RPMI8226 (cell line): ENCODE data around the gene KCND3.

ENCODE experiments used
- DNase-seq: peaks from one replicate; pipeline ENCODE4 v3.0.0-alpha.2; 2015

The KCND3 gene

DNA sequence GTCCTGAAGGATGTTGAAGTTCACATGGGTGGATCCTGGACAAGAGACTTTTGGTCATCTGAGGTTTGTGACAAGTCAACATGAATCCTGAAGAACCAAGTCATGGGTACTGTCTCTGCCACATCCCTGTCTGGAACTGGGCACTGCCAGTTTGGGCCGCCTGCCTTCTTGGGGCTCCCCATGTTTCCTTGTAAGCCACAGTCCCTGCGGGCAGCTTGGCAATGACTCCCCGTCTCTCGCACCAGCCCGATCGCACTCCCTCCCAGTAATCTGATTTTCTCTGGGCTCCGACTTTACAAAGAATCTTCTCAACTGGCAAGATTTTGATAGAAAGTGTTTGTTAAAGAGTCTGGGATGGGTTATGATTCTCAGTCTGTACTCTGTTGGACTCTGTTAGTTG is 153.4 kb downstream of the KCND3 start:
- DNase-seq: no peak

DNA sequence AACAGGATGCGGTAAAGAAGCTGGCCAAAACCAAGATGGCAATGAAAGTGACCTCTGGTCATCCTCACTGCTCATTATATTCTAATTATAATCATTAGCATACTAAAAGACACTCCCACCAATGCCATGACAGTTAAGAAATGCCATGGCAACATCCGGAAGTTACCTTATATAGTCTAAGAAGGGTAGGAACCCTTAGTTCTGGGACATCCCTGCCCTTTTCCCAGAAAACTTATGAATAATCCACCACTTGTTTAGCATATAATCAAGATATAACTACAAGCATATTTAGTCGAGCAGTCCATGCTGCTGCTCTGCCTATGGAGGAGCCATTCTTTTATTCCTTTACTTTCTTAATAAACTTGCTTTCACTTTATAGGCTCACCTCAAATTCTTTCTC is 154.0 kb downstream of the KCND3 start:
- no peak for DNase-seq

DNA sequence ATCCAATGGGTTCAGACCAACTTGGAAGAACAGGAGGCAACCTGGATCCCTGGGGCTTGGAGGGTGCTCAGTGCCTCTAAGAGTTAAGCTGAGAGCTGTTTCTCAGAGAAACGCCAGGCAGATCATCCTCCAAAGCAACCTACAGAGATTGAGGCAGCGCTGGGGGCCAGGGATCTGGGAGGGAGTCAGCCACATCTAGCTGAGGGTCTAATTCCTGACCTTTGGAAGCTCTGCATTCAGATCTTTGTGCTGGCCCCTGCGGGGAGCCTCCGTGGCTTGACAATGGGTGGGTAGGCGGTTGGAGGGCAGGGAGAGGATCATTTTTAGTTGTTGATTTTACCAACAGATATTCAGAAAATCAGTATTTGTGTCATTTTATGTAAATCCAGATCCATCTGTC is 154.5 kb downstream of the KCND3 start:
- no peak for DNase-seq

DNA sequence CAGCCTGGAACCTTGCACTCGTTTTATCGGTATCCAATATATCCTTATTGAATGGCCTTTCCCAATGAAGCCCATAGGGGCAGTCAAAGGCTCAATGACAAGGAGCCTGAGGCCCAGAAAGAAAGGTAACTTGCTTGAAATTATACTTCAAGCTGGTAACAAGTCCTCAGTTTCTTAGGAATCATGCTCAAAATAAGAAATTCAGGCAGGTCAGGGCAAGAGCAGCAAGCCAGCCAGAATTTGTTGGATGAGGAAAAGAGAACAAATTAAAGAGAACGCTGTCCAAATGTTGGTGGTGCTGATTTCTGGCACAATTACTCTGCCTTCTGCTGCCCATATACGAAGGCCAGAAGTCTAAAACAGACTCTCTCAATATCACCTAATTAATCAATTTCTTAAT is 156.1 kb downstream of the KCND3 start:
- no peak for DNase-seq

DNA sequence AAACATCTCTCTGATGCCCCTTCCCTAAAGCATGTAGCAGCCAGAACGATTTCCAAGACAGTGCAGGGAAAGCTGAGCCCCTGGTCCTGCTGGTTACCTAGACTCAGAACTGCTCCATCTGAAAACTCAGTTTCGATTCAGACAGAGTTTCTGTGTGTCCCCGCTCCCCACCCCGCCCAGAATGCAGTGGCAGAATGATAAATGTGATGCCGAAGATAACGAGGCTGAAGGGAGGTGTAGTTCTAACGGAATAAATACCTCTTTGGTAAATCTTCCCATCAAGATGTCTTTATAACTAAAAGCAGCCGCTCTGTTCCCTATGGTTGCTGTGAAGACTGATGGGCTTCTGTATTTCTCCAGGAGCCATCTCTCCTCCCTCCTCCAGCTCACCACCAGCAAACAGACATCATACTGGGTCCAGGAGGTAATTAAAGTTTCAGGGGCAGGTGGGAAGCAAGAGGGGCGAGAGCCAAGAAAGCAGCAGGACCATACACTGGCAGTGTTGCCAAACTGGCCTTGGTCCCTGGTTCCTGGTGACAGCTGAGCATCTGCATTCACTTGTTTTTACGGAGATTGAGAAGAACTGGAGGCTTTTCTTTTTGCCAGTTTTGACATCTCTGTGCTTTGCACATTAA is 156.8 kb downstream of the KCND3 start:
- DNase-seq: no peak

DNA sequence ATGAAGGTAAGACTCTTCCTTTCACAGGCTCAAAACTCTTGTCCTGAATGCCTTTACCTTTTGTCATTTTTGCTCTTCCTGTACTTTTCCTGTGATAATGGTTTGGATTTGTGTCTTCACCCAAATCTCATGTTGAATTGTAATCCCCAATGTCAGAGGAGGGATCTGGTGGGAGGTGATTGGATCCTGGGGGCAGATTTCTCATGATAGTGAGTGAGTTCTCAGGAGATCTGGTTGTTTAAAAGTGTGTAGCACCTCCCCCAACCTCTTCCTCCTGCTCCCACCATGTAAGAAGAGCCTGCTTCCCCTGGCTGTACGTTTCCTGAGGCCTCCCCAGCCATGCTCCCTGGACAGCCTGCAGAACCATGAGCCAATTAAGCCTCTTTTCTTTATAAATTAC is 158.3 kb downstream of the KCND3 start:
- DNase-seq: no peak

DNA sequence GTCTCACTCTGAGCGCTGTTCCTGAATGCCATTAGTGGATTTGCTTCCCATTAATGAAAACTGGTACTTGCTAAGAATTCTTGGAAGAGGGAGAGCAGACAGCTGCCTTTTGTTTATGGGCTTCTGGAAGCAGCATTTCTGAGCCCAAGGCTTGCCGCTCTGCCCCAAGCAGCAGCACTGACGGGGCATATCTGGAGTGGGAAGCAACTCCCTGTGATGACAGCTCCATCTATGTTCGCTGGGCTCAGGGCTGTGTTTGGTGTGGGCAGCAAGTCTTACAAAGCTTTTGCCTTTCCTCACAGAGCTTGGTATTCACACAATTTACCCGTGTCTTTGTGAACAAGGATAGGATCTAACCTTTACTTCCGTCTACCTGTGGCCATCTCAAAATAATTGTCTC is 161.5 kb downstream of the KCND3 start:
- DNase-seq: no peak

DNA sequence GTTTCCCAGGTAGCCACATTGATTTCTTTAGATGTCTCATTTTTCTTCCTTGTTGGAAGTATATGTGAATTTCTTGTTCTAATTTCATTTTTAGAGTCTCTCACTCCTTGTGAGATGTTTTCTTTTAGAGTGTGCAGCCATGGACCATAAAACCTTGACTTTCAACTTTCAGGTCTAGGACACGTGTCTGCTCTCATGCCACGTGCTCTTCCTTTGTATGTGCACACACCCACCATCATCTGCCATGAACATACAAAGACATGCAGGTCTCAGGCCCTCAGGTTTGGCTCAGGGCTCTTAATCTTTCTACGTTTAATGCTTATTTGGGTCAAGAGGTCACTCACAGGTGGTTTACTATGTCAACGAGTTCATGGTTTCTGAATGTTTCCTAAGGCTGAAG is 163.2 kb downstream of the KCND3 start:
- no peak for DNase-seq

DNA sequence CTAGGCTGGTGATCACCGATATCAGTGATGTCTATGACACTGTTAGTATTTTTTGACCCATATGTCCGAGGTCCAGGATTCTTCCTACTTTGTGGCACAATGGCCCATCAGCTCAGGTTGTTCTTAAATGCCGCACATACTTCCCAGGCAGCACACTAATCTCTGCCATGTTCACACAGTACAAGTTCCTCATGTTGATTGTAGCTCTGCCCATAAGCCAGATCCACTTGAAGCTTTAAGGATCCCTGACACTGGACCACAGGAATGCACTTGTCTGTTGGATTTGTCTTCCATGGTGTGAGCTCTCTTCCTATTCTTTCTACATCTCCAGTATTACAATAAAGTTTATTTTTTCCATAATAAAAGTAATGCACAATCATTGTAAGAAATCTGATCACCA is 164.3 kb downstream of the KCND3 start:
- no peak for DNase-seq

DNA sequence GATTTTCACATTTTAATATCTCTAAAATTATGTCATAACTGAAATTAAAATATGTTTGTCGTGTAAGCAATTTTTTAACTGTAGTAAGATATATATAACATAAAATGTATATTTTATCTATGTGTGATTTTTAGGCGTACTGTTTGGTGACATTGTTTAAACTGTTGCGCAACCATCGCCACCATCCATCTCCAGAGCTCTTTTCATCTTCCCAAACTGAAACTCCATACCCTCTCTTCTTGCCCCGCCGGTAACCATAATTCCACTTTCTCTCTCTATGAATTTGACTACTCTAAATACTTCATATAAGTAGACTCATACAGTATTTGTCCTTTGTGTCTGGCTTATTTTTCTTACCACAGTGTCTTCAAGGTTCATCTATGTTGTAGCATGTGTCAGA is 167.3 kb downstream of the KCND3 start:
- no peak for DNase-seq

DNA sequence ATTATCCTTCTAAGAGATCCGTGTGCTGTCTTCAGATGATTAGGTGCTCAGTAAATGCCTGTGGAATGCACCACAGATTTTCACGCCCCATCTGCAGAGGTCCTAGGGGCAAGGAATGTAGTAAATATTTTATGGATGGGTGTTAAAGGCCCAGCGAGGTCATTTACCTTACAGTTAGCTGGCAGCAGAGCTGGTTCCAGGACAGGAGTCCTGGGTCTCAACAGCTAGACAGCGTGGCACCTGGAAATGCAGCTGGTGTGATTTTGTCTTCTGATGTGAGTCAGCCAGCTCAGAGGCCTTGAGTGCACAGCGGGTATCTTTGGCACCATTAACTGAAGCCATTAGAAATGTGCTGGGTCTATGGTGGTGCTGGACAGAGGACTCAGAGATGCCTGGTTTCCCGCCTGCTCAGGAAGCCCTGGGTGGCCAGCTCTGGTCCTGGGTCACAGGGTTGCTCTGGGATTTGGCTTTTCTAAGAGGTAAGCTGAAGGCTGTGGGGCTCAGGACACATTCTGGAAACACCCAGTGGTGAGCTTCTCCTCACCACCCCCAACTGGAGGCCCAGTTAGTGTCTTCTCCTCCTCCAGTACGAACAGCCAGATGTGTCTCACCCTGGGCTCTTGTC is 168.2 kb downstream of the KCND3 start:
- DNase-seq: no peak

DNA sequence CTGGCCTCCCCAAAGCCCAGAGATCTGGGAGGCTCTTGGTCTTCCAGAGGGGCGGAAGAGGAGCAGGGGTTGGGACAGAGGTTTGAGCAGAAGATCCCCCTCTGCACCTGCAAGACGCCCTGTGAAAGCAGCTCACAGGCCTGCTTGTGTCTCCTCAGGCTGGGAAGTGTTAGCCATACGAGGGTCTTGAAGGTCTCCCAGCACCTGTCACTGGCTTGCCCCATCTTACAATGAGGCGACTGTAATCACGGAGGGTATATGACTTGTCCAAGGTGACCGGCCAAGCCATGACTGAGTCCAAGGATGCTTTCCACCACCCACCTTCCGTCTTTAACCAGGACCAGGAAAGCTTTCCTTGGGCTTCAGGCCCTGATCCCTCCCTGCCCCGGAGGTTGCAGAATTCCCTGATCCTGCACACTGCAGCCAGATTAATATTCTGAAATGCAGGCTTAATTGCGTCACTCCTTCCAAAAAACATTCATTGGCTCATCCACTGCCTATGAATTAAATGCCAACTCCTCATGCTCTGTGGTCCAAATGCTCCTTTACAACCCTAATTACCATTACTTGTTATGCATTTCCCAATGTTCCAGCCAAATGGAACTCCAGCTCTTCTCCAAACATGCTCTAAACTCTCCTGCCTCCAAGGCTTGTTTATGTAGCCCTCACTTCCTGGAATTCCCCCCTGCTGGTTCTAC is 169.8 kb downstream of the KCND3 start:
- DNase-seq: no peak

DNA sequence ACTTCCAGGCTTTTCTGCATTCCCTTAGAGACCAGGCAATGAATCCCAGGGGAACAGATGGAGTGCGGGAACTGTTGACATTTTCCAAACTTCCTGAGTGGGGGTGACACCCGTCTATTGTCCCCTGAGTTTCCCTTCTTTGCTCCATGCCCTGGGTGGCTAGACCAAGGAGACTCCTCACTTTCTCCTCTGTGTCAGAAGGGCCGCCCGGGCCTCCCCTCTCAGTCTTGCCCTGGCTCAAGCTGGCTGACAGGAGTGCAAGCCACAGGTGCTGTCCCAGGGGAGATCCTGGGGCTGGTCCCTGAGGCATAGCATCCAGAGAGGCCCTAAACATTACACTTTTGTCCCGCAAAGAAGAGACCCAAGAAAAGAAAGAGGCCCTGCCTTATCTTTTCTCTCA is 170.9 kb downstream of the KCND3 start:
- DNase-seq: no peak

DNA sequence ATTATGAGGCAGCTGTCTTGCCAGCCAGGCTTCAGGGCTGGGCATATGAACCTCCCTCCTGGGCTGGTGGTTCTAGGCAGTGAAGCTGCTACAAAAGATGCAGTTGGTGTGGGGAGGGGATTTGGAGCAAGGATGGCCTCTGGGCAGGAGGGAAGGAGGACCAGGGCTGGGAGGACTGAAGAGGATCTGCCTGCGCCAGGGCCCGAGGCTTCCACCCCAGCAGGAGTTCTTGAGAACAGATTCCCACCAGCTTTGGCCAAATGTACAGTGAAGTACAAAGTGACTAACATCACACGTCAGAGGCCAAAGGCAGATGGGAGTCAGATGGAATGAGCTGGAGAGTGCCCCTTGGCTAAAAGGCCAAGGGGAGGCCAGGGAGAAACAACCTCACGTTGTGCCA is 171.4 kb downstream of the KCND3 start:
- no peak for DNase-seq

DNA sequence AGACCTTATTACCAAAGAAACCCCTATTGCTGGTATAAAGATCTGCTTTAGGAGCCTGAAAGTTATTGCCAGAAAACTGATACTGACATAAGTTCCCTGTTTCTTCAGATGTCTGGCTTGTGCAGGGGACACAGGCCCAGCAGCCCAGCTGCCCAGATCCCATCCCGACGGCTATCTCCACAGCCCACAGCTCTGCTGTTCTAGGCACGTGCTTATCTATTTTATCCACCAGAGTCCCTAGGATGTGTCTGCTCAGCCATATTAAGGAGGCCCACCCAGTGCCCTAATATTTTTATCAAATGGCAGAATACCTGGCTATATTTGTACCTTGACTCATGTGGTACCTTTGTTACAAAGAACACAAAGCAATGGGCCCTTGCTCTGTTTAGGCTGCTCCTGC is 174.8 kb downstream of the KCND3 start:
- DNase-seq: no peak

DNA sequence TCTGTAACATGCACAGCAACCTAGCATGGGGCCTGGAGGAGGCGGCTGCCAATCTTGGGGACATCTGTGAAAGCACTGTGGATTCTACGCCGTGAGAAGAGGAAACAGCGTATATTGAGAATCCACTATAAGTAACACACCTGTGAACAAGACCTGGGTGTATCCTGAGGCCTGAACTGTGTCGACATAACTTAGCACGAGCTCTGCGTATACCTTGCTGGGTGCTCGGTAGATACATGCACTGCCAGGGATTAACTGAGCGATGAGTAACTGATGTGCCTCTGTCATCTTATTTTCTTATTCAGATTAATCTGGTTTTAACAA is 175.2 kb downstream of the KCND3 start:
- DNase-seq: no peak

DNA sequence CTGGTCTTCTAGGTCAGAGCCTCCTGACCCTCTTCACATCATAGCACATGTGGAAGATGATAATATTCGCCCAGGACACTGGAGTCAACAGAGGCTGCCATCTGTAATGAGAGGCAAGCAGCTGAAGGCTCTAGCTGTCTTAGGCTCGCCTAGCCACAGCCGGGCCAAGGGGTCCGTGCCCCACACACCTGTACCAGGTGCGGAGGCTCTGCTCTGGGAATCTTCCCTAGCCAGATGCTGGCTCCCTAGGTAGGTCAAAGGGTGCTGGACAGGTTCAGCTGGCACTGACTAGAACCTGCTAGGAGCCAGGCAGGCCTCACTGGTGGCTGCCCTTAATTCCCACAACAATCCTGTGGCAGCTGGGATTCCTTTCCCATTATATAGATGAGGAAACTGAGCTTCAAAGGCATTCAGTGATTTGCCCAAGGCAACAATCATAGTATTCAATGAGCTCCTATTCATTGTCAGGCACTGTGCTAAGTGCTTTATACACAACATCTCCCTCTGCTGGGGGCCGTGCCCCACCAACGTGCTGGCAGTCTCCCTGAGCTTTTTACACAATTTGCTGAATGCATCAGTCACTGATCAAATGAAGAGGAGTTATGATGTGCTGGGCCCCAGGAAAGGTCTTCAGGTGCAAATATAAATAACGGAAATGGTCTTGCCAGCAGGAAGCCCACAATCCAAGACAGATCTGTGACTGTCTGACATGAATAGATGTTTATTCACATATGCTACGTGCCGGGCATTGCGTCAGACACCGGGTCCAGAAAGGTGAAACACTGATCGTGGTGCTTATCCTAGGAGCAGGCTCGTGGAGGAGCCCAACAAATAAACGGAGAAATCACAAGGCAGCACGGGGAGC is 175.8 kb downstream of the KCND3 start:
- peak; percentile 7 for DNase-seq

DNA sequence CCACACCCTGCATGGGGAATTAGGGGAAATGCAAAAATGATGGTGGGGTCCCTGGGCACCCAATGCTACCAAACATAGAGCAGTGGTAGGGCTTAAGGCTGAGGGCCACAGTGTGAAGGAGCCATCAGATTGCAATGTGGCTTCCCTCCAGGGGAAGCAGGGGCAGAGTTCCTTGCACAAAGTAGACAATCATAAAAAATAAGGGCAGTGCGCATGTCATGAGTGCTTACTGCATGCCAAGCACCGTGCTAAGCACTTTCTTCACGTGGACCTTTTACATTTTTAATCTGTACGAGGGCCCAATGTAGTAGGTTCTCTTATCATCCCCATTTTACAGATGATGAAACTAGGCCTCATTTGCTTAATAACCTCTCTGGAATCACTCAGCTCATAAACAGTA is 177.2 kb downstream of the KCND3 start:
- no peak for DNase-seq

DNA sequence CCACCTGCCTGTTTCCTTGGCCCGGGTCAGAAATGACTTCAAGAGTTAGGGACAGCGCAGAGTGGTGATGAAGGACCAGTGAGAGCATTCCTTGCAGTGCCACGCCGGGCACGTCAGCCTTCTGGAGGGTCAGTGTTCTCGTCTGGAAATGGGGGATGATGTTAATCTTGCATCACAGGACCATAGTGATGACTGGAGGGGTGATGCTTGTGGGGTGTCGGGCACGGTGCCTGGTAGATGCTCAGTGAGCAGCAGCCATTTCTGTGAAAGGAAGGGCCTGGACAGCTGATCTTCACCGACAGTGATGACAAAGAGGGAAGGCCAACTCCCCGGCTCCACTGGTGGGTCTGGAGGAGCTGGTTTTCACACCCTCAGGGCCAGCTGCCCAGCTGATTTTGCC is 177.6 kb downstream of the KCND3 start:
- no peak for DNase-seq

DNA sequence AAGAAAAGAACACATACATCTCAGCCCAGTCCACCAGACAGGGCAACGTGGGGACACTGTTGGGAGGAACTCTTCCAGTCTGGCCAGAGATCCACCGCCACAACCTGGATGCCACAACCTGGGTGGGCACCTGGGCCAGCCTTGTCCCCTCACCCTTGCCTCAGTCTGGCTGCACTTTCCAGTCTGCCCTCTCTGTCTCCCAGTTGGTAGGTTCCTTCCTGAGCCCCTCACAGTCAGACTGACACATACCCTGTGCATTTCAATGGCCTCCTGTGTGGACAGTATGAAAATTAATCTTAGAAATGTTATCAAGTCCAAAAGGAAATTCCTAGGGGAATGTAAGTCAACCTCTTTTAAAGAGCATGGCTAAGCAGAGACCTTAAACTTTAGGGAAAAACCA is 184.2 kb downstream of the KCND3 start:
- no peak for DNase-seq

DNA sequence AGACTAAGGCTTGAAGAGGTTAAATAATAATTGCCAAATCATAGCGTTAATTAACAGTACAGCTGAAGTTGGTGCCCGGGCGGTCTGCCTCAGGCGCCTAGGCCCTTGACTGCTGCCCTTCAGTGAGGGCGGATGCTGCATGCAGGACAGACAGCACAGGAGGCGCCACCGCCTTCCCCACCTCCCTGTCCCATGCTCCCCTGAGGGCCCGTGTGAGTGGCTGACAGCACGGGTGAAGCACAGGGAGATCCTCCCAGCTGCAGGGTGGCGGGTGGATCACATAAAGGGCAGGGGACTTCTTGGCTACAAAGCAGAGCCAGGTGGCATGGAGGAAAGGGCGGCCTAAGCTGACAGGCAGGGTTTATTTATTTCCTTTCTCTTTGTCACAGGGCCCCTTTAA is 184.7 kb downstream of the KCND3 start:
- no peak for DNase-seq

DNA sequence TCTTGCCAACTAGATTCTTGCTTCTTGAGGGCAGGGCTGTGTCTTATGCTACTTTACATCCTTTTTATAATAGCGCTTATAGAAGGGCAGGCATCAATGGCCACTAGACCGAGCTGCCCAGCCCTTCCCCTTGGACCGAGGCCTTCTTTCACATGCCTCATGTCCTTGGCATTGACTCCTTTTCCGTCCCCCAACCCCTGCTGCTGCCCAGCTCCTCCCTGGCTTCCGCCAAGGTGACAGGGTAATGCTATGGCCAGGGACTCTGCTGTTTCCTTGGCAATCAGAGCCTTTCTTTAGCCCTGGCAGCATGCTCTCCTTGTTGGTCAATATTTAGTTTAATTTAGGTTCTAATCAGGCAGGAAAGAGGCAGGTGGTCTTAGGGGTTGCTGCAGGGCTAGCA is 185.5 kb downstream of the KCND3 start:
- DNase-seq: no peak

DNA sequence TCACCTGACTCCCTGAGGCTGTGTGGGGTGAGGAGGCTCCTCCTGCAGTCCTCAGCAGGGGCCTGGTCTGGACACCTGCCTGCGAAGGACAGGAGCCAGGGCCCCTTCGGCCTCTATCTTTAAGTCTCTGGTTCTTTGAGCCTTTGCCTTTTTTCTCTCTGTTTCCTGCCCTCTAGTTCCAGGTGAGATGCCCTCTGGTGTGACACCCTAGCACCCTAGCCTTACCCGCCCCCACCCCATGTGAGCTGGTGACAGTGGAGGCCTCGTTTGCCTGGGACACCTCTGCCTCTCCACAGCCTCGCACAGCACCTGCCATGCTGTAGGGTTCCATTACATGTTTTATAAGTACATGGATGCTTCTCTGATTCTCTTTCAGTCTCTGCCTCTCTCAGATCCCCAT is 186.5 kb downstream of the KCND3 start:
- no peak for DNase-seq

DNA sequence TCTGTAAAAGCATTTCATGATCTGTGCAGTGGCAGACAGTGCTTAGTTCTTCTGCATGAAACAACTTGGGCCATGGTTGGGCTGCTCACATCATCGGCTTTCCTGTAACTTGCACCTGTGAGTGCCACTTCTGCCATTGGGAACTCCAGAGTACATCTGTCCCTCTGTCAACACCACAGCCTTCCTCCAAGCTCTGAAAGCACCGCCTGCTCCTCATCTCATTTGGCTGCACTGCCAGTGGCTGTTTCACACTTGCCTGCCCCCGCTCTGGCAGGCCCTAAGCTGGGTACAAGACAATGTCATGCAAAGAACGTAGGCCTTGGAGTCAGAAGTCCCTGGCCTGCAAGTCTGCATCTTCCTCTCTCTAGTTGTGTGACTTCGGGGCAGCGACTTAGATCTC is 187.4 kb downstream of the KCND3 start:
- DNase-seq: no peak
